SIG-M5 (cell line): ENCODE data around the gene GPR152.
"Not testable (repeated sequence)": the region's sequence is repeated elsewhere in the genome, so short reads cannot be mapped to it uniquely, and the experiment has no call there.

Experiments used
- DNase-seq: peaks from one replicate; lab custom pipeline; 2025; lab: John Stamatoyannopoulos, UW

Gene GPR152

GRCh38 chr11:67466367-67466766 lies 13.8 kb upstream of the GPR152 start:
- no peak for DNase-seq

GRCh38 chr11:67465530-67465929 lies 13.0 kb upstream of the GPR152 start:
- DNase-seq = not testable (repeated sequence)

GRCh38 chr11:67465189-67465510 lies 12.6 kb upstream of the GPR152 start:
- DNase-seq = no peak

GRCh38 chr11:67464411-67465188 lies 12.1 kb upstream of the GPR152 start:
- no peak for DNase-seq

- no peak for DNase-seq
These were observed 11.3 kb upstream of the GPR152 start for GRCh38 chr11:67463680-67464410.

- DNase-seq = no peak
These were observed 10.7 kb upstream of the GPR152 start for GRCh38 chr11:67463186-67463585.

- no peak for DNase-seq
These were observed 5.7 kb upstream of the GPR152 start for GRCh38 chr11:67458266-67458665.

- no peak for DNase-seq
These were observed 4.9 kb upstream of the GPR152 start for GRCh38 chr11:67457453-67457852.

- no peak for DNase-seq
These were observed 3.7 kb upstream of the GPR152 start for GRCh38 chr11:67456068-67456705.

GRCh38 chr11:67455054-67455453 lies 2.5 kb upstream of the GPR152 start, which contains the start of gene CABP4:
Gene CABP4, plus strand, starts transcription at chr11:67455354. Its CDS starts 70 bp downstream, at chr11:67455424.
- no peak for DNase-seq

- no peak for DNase-seq
These were observed 1.5 kb upstream of the GPR152 start for GRCh38 chr11:67453816-67454732.

- DNase-seq = no peak
These were observed 912 bp downstream of the GPR152 start for GRCh38 chr11:67451658-67451976.

- DNase-seq = no peak
These were observed 1.5 kb downstream of the GPR152 start for GRCh38 chr11:67450796-67451657.

GRCh38 chr11:67449116-67449844 lies 3.2 kb downstream of the GPR152 start:
- DNase-seq = no peak

- no peak for DNase-seq
These were observed 4.3 kb downstream of the GPR152 start for GRCh38 chr11:67448220-67448609.

- no peak for DNase-seq
These were observed 7.0 kb downstream of the GPR152 start for GRCh38 chr11:67445515-67445914.

- no peak for DNase-seq
These were observed 9.8 kb downstream of the GPR152 start for GRCh38 chr11:67442504-67443404.

GRCh38 chr11:67441731-67442351 lies 10.7 kb downstream of the GPR152 start:
- DNase-seq = no peak

- no peak for DNase-seq
These were observed 11.4 kb downstream of the GPR152 start for GRCh38 chr11:67441098-67441563.
